Trophoblast cell (in vitro differentiated cells and primary cell): ENCODE results near the gene ATF7IP2.
"Not testable (repeated sequence)": the region's sequence is repeated elsewhere in the genome, so short reads cannot be mapped to it uniquely, and the experiment has no call there.

ENCODE experiments used
- DNase-seq, 2 donors: peaks; one replicate each; pipeline ENCODE4 v3.0.0-alpha.2; 2016
- H2AFZ ChIP-seq: 2 replicates; pipeline ENCODE4 v1.6.1; 2013; ENCODE audit warnings: low read length, moderate library complexity, mild to moderate bottlenecking; ENCODE audit not compliant: insufficient read depth, poor library complexity
- H2AK5ac ChIP-seq: 2 replicates; pipeline ENCODE4 v1.6.1; 2013; ENCODE audit warnings: mild to moderate bottlenecking, low read length
- H2BK120ac ChIP-seq: 2 replicates; pipeline ENCODE4 v1.6.1; 2013; ENCODE audit warnings: low read length, mild to moderate bottlenecking, moderate library complexity; ENCODE audit not compliant: insufficient read depth, poor library complexity
- H2BK12ac ChIP-seq: 2 replicates; pipeline ENCODE4 v1.6.1; 2013; ENCODE audit warnings: mild to moderate bottlenecking, low read length, moderate library complexity
- H2BK5ac ChIP-seq: 2 replicates; pipeline ENCODE4 v1.6.1; 2013; ENCODE audit warnings: low read length, low read depth, moderate library complexity, mild to moderate bottlenecking; ENCODE audit not compliant: poor library complexity
- H3K14ac ChIP-seq: 2 replicates; pipeline ENCODE4 v1.6.1; 2013; ENCODE audit warnings: mild to moderate bottlenecking, low read length
- H3K18ac ChIP-seq: 2 replicates; pipeline ENCODE4 v1.6.1; 2013; ENCODE audit warnings: mild to moderate bottlenecking, low read length
- H3K23ac ChIP-seq: 2 replicates; pipeline ENCODE4 v1.6.1; 2013; ENCODE audit warnings: low read length
- H3K27ac ChIP-seq: 2 replicates; pipeline ENCODE4 v1.5.1; 2013; ENCODE audit warnings: low read depth, mild to moderate bottlenecking, inconsistent platforms, low read length, moderate library complexity
- H3K27me3 ChIP-seq: 2 replicates; pipeline ENCODE4 v1.6.1; 2013; ENCODE audit warnings: inconsistent platforms, mild to moderate bottlenecking, low read length, moderate library complexity; ENCODE audit not compliant: insufficient read depth
- H3K36me3 ChIP-seq, 2 experiments: 1 replicate in 1 of 2; 2 replicates in 1 of 2; pipeline ENCODE4 v1.6.1; 2013; ENCODE audit warnings: low read length in 2 of 2, mild to moderate bottlenecking in 2 of 2, moderate library complexity in 1 of 2; ENCODE audit not compliant: insufficient read depth in 2 of 2, control insufficient read depth in 1 of 2
- H3K4ac ChIP-seq: 2 replicates; pipeline ENCODE4 v1.6.1; 2013; ENCODE audit warnings: low read depth, mild to moderate bottlenecking, low read length, moderate library complexity
- H3K4me1 ChIP-seq, 2 experiments: 1 replicate in 1 of 2; 2 replicates in 1 of 2; pipeline ENCODE4 v1.6.1; 2013; ENCODE audit warnings: low read length in 2 of 2, mild to moderate bottlenecking in 2 of 2, moderate library complexity in 1 of 2; ENCODE audit not compliant: insufficient read depth in 2 of 2, control insufficient read depth in 1 of 2
- H3K4me2 ChIP-seq: 2 replicates; pipeline ENCODE4 v1.6.1; 2013; ENCODE audit warnings: inconsistent platforms, mild to moderate bottlenecking, low read length, moderate library complexity
- H3K4me3 ChIP-seq: 2 replicates; pipeline ENCODE4 v1.5.1; 2013; ENCODE audit warnings: mild to moderate bottlenecking, low read depth, low read length, inconsistent platforms
- H3K79me1 ChIP-seq: one replicate; pipeline ENCODE4 v1.6.1; 2013; ENCODE audit warnings: low read length
- H3K79me2 ChIP-seq: 2 replicates; pipeline ENCODE4 v1.6.1; 2013; ENCODE audit warnings: low read length, mild to moderate bottlenecking; ENCODE audit not compliant: control insufficient read depth, insufficient read depth, poor library complexity
- H3K9ac ChIP-seq: 2 replicates; pipeline ENCODE4 v1.6.1; 2013; ENCODE audit warnings: mild to moderate bottlenecking, low read length
- H3K9me3 ChIP-seq: 2 replicates; pipeline ENCODE4 v1.6.1; 2013; ENCODE audit warnings: low read depth, mild to moderate bottlenecking, control low read depth, inconsistent platforms, low read length; ENCODE audit not compliant: insufficient read depth
- H4K12ac ChIP-seq: 2 replicates; pipeline ENCODE4 v1.6.1; 2013; ENCODE audit warnings: low read depth, mild to moderate bottlenecking, low read length, moderate library complexity
- H4K8ac ChIP-seq: 2 replicates; pipeline ENCODE4 v1.6.1; 2013; ENCODE audit warnings: low read depth, mild to moderate bottlenecking, low read length, moderate library complexity
- H4K91ac ChIP-seq: one replicate; pipeline ENCODE4 v1.6.1; 2013; ENCODE audit warnings: low read depth, mild to moderate bottlenecking, low read length, moderate library complexity
- WGBS: extraction: QIAGEN DNeasy Blood & Tissue Kit; methylation state at CpG from one replicate; pipeline ENCODE4 v1.1.7; 2013; ENCODE audit warnings: missing lambda C conversion rate; ENCODE audit not compliant: insufficient read length, insufficient coverage; ENCODE audit errors: extremely low coverage; 5-methylcytosine and 5-hydroxymethylcytosine counted together

The ATF7IP2 gene

GRCh38 chr16:10343124-10343760, 42.6 kb upstream of the ATF7IP2 start:
- Histone ChIP-seq H2BK12ac (no peak overlapping the region), H2BK5ac (no peak overlapping the region), H4K91ac (no peak overlapping the region), H3K9me3 (peaks cover 10% of the 10 kb centered on the region), H3K14ac (no peak overlapping the region), H3K4ac (no peak overlapping the region), H3K27ac (no peak overlapping the region), H3K27me3 (no peaks in the 10 kb centered on the region), H2AK5ac (no peak overlapping the region), H2AFZ (no peak overlapping the region), H3K36me3 (no peaks in the 10 kb centered on the region), H3K4me1 (no peaks in the 10 kb centered on the region), H4K8ac (no peak overlapping the region), H3K9ac (no peak overlapping the region), H3K4me2 (no peak overlapping the region), H4K12ac (no peak overlapping the region), H3K4me3 (no peak overlapping the region), H3K79me1 (no peaks in the 10 kb centered on the region), H3K18ac (no peak overlapping the region), H3K79me2 (no peaks in the 10 kb centered on the region), H3K23ac (no peak overlapping the region), H2BK120ac (no peak overlapping the region)
- peak; percentile 35 to 73 for DNase-seq
- no CpG with 5 or more reads among the region's 9 CpGs for WGBS

DNA sequence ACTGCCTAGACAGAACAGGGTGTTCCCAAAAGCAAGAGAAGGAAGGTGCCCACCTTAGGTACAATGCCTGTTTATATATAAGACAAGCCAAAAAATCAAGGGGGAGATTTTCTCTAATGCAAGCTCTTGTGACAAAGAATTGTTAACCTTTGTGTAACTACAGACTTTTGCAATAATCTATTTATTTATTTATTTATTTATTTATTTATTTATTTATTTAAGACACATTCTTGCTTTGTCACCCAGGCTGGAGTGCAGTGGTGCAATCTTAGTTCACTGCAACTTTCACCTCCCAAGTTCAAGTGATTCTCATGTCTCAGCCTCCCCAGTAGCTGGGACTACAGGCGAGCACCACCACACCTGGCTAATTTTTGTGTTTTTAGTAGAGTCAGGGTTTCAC, 41.2 kb upstream of the ATF7IP2 start:
- H3K27me3 ChIP-seq, H3K18ac ChIP-seq, DNase-seq, H2BK5ac ChIP-seq, H4K12ac ChIP-seq, H3K27ac ChIP-seq, H2AK5ac ChIP-seq, H4K91ac ChIP-seq, H3K79me1 ChIP-seq, H3K23ac ChIP-seq, H2BK120ac ChIP-seq, H3K14ac ChIP-seq, H3K4ac ChIP-seq, H3K36me3 ChIP-seq, H3K4me3 ChIP-seq, H3K4me1 ChIP-seq, H3K79me2 ChIP-seq, H2BK12ac ChIP-seq, H3K9ac ChIP-seq, H4K8ac ChIP-seq, H3K4me2 ChIP-seq, H2AFZ ChIP-seq: not testable (repeated sequence)
- peaks cover 10% of the 10 kb centered on the region for H3K9me3 ChIP-seq
- no CpG with 5 or more reads among the region's 1 CpG for WGBS

DNA sequence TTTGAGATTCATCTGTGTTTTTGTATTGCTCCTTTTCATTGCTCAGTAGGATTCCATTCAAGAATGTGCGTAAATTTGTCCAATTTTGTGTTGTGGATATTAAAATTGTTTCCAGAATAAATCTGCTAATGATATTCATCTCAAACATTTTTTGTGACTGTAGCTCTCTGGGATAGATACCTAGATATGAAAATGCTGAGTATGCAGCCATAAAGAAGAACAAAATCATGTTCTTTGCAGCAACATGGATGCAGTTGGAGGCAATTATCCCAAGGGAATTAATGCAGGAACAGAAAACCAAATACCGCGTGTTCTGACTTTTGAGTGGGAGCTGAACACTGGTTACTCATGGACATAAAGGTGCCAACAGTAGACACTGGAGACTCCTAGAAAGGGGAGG, 40.2 kb upstream of the ATF7IP2 start:
- Histone ChIP-seq H2AK5ac (no peak overlapping the region), H4K12ac (no peak overlapping the region), H3K18ac (no peak overlapping the region), H4K91ac (no peak overlapping the region), H3K9ac (no peak overlapping the region), H3K27me3 (no peaks in the 10 kb centered on the region), H4K8ac (no peak overlapping the region), H3K4me3 (no peak overlapping the region), H3K4me1 (no peaks in the 10 kb centered on the region), H3K79me2 (no peaks in the 10 kb centered on the region), H3K23ac (no peak overlapping the region), H3K9me3 (peaks cover 6% of the 10 kb centered on the region), H3K14ac (no peak overlapping the region), H2BK12ac (no peak overlapping the region), H3K36me3 (no peaks in the 10 kb centered on the region), H2AFZ (no peak overlapping the region), H2BK5ac (no peak overlapping the region), H3K27ac (no peak overlapping the region), H2BK120ac (no peak overlapping the region), H3K4me2 (no peak overlapping the region), H3K79me1 (no peaks in the 10 kb centered on the region), H3K4ac (no peak overlapping the region)
- WGBS: no CpG with 5 or more reads among the region's 3 CpGs
- DNase-seq: no peak

DNA sequence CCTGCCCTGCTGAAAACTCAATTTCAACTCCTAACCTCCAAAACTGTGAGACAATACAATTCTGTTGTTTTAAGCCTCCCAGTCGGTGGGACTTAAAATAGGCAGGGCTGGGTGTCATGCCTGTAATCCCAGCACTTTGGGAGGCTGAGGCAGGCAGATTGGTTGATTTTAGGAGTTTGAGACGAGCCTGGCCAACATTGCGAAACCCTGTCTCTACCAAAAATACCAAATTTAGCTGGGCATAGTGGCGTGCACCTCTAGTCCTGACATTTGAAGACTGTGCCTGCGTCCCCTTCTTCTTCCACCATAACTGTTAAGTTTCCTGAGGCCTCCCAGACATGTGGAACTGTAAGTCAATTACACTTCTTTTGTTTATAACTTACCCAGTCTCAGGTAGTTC, 36.0 kb upstream of the ATF7IP2 start:
- Histone ChIP-seq H3K4me1 (no peaks in the 10 kb centered on the region), H3K23ac (no peak overlapping the region), H2AK5ac (no peak overlapping the region), H3K9ac (no peak overlapping the region), H4K91ac (no peak overlapping the region), H3K4ac (no peak overlapping the region), H2BK12ac (no peak overlapping the region), H3K36me3 (no peaks in the 10 kb centered on the region), H4K12ac (no peak overlapping the region), H3K4me2 (no peak overlapping the region), H3K4me3 (no peak overlapping the region), H3K9me3 (peaks cover 1% of the 10 kb centered on the region), H3K27me3 (no peaks in the 10 kb centered on the region), H3K18ac (no peak overlapping the region), H3K79me1 (no peaks in the 10 kb centered on the region), H3K14ac (no peak overlapping the region), H2BK5ac (no peak overlapping the region), H3K27ac (no peak overlapping the region), H3K79me2 (no peaks in the 10 kb centered on the region), H2BK120ac (no peak overlapping the region), H4K8ac (no peak overlapping the region), H2AFZ (no peak overlapping the region)
- no peak for DNase-seq
- no CpG with 5 or more reads among the region's 5 CpGs for WGBS
